Endodermal cell (in vitro differentiated cells): ENCODE measurements around the gene CRIP2. TPM values are rescaled to one million over a fixed set of nuclear protein-coding genes. Genes with fewer than 3 reads are reported as not detected.

Experiments used
- DNase-seq: peaks from one replicate; pipeline ENCODE4 v3.0.0-alpha.2; 2017
- H3K27ac ChIP-seq: 2 replicates; pipeline ENCODE4 v1.5.1; 2013; ENCODE audit warnings: mild to moderate bottlenecking, low read depth, low read length, moderate library complexity
- H3K27me3 ChIP-seq: 2 replicates; pipeline ENCODE4 v1.6.1; 2013; ENCODE audit warnings: mild to moderate bottlenecking, low read length, moderate library complexity; ENCODE audit not compliant: insufficient read depth, control insufficient read depth, poor library complexity, severe bottlenecking
- H3K36me3 ChIP-seq: 2 replicates; pipeline ENCODE4 v1.7.0; 2013; ENCODE audit warnings: mild to moderate bottlenecking, low read length, moderate library complexity; ENCODE audit not compliant: control insufficient read depth, insufficient read depth
- H3K4me1 ChIP-seq: one replicate; pipeline ENCODE4 v1.7.0; 2013; ENCODE audit warnings: low read length; ENCODE audit not compliant: control insufficient read depth, insufficient read depth
- H3K4me3 ChIP-seq: 2 replicates; pipeline ENCODE4 v1.5.1; 2013; ENCODE audit warnings: mild to moderate bottlenecking, low read length, moderate library complexity
- H3K9ac ChIP-seq: 2 replicates; pipeline ENCODE4 v1.6.1; 2013; ENCODE audit warnings: mild to moderate bottlenecking, low read length, moderate library complexity; ENCODE audit not compliant: poor library complexity, severe bottlenecking; ENCODE audit errors: extremely low read depth
- H3K9me3 ChIP-seq: 2 replicates; pipeline ENCODE4 v1.6.1; 2013; ENCODE audit warnings: mild to moderate bottlenecking, low read length, moderate library complexity; ENCODE audit not compliant: control insufficient read depth
- H3K27ac Mint-ChIP-seq: 2 replicates; pipeline ENCODE4 v1.8.0; 2020; ENCODE audit warnings: mixed read lengths
- H3K27me3 Mint-ChIP-seq: 2 replicates; pipeline ENCODE4 v1.8.0; 2021; ENCODE audit warnings: mild to moderate bottlenecking, mixed read lengths; ENCODE audit not compliant: insufficient read depth
- H3K36me3 Mint-ChIP-seq: 2 replicates; pipeline ENCODE4 v1.8.0; 2020; ENCODE audit warnings: low read depth, mixed read lengths
- H3K4me1 Mint-ChIP-seq: 2 replicates; pipeline ENCODE4 v1.8.0; 2020; ENCODE audit warnings: mixed read lengths
- H3K4me3 Mint-ChIP-seq: 2 replicates; pipeline ENCODE4 v1.8.0; 2020; ENCODE audit warnings: mild to moderate bottlenecking, moderate library complexity, mixed read lengths
- H3K9me3 Mint-ChIP-seq: 2 replicates; pipeline ENCODE4 v1.8.0; 2020; ENCODE audit warnings: mild to moderate bottlenecking, mixed read lengths
- CTCF ChIP-seq: fragments of 200-600 bp; sonication (generic); conservative IDR thresholded peaks from 2 replicates; pipeline ENCODE4 v1.5.0; 2021; ENCODE audit warnings: antibody characterized with exemption, mild to moderate bottlenecking
- WGBS, 2 experiments: methylation state at CpG; one replicate each; pipeline versions ENCODE4 v1.1.5 to v1.1.7; 2013; ENCODE audit warnings: missing lambda C conversion rate in 2 of 2, mixed read lengths in 1 of 2; ENCODE audit not compliant: insufficient coverage in 1 of 2, insufficient read length in 1 of 2; 5-methylcytosine and 5-hydroxymethylcytosine counted together
- total RNA-seq, 2 donors: library from RNA; stranded (reverse); fragmentation: NEBNext Ultra II Directional in 1 of 2; extraction: Animal tissue kit (Norgen Biotek cat#: 25700) in 1 of 2; gene quantifications; 2 replicates in 1 of 2; 3 replicates in 1 of 2; pipeline ENCODE4 v1.2.1, GENCODE V29; 2021

CRIP2 gene
- total RNA-seq, 2 donors from 2014 or later, result 3.9 to 5.3 TPM

- peaks cover 28% of the 10 kb centered on the region for H3K36me3 ChIP-seq
- no peaks in the 10 kb centered on the region for H3K27me3 ChIP-seq
- H3K9me3 ChIP-seq, result no peaks in the 10 kb centered on the region
- 96% methylated on average over 16 to 17 of the region's 17 CpGs for WGBS, 2 experiments
- no peaks in the 10 kb centered on the region for H3K27me3 Mint-ChIP-seq
- TF ChIP-seq CTCF, result no peak
- H3K4me1 ChIP-seq, result no peaks in the 10 kb centered on the region
- H3K27ac Mint-ChIP-seq, result no peak overlapping the region
- no peak overlapping the region for H3K27ac ChIP-seq
- no peak for DNase-seq
- H3K4me3 Mint-ChIP-seq, result no peak overlapping the region
- no peaks in the 10 kb centered on the region for H3K4me1 Mint-ChIP-seq
- peaks cover 32% of the 10 kb centered on the region for H3K36me3 Mint-ChIP-seq
- no peaks in the 10 kb centered on the region for H3K9me3 Mint-ChIP-seq
- H3K9ac ChIP-seq, result no peak overlapping the region
- H3K4me3 ChIP-seq, result no peak overlapping the region
Observed at GRCh38 chr14:105460116-105460515, 14.5 kb upstream of the CRIP2 start.

GRCh38 chr14:105460616-105461015, 14.0 kb upstream of the CRIP2 start:
- no peaks in the 10 kb centered on the region for H3K9me3 ChIP-seq
- peaks cover 25% of the 10 kb centered on the region for H3K36me3 ChIP-seq
- H3K9me3 Mint-ChIP-seq, result no peaks in the 10 kb centered on the region

GRCh38 chr14:105461903-105462302, 12.7 kb upstream of the CRIP2 start:
- 96 to 98% methylated on average over 7 to 18 of the region's 18 CpGs for WGBS, 2 experiments
- Histone ChIP-seq H3K27me3 (no peaks in the 10 kb centered on the region), H3K9ac (no peak overlapping the region), H3K36me3 (peaks cover 20% of the 10 kb centered on the region), H3K4me3 (no peak overlapping the region), H3K4me1 (no peaks in the 10 kb centered on the region), H3K27ac (peak overlapping the region; percentile 32), H3K9me3 (no peaks in the 10 kb centered on the region)
- no peak overlapping the region for H3K27ac Mint-ChIP-seq
- H3K27me3 Mint-ChIP-seq, result no peaks in the 10 kb centered on the region
- no peaks in the 10 kb centered on the region for H3K4me1 Mint-ChIP-seq
- H3K9me3 Mint-ChIP-seq, result no peaks in the 10 kb centered on the region
- no peak overlapping the region for H3K4me3 Mint-ChIP-seq
- H3K36me3 Mint-ChIP-seq, result peaks cover 30% of the 10 kb centered on the region
- no peak for DNase-seq
- TF ChIP-seq CTCF, result no peak

More at GRCh38 chr14:105460616-105461015, 14.0 kb upstream of the CRIP2 start:
- Mint-ChIP-seq H3K36me3 (peaks cover 32% of the 10 kb centered on the region), H3K27ac (no peak overlapping the region), H3K4me1 (no peaks in the 10 kb centered on the region), H3K27me3 (no peaks in the 10 kb centered on the region), H3K4me3 (no peak overlapping the region)
- H3K4me3 ChIP-seq, result no peak overlapping the region
- H3K27ac ChIP-seq, result no peak overlapping the region
- 96 to 97% methylated on average over 12 to 17 of the region's 17 CpGs for WGBS, 2 experiments
- H3K4me1 ChIP-seq, result no peaks in the 10 kb centered on the region
- no peak for TF ChIP-seq CTCF
- H3K27me3 ChIP-seq, result no peaks in the 10 kb centered on the region
- no peak overlapping the region for H3K9ac ChIP-seq
- no peak for DNase-seq
